Left kidney (tissue), 2 donors: Measurements from ENCODE around the gene PITPNC1. TPM values are rescaled to one million over a fixed set of nuclear protein-coding genes. Genes with fewer than 3 reads are reported as not detected.
"Not testable (repeated sequence)": the region's sequence is repeated elsewhere in the genome, so short reads cannot be mapped to it uniquely, and the experiment has no call there.

ENCODE experiments used
- DNase-seq: peaks from one replicate; pipeline ENCODE4 v3.0.0-alpha.2; 2013
- polyA plus RNA-seq: library from polyadenylated mRNA; unstranded; fragments of 120-200 nt; gene quantifications from one replicate; pipeline ENCODE4 v1.2.1, GENCODE V29; 2013; ENCODE audit not compliant: insufficient read length

The PITPNC1 gene
- polyA plus RNA-seq, 1 donor: 22.3 TPM

DNA sequence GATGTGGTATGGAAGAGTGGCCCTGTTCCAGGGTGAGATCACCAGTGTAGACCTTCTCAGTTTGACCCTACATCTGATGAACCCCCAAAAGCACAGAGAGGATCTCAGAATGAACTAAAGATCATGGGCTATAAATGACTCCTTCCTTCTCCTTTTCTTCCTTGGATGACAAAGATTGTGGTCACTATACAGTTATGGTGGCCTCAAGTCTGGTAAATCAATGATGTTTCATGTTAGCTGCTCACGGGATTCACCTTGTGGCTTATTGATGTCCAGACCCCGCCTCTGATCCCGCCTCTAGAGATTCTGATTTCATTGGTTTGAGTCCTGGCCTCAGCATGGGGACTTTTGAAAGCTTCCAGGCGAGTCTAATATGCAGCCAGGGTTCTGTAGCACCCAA is 112.2 kb downstream of the PITPNC1 start:
- no peak for DNase-seq

DNA sequence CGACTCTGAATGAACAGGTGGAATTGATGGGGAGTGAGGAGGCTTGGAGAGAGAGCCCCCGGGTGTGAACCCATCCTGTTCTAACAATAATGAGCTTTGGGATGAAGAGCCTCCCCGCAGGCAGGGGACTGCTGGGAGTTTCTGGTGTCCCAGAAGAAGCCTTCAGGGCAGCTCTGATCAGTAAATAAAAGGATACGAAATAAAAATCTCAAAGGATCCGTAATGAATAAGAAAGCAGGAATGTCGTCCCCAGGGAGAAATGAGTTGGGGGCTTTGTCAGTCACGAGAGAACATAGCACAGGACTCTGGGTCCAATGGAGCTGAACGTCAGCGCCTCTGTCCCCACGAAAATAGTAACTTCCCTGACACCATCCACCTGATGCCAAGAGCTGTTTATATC is 113.4 kb downstream of the PITPNC1 start:
- DNase-seq: no peak

DNA sequence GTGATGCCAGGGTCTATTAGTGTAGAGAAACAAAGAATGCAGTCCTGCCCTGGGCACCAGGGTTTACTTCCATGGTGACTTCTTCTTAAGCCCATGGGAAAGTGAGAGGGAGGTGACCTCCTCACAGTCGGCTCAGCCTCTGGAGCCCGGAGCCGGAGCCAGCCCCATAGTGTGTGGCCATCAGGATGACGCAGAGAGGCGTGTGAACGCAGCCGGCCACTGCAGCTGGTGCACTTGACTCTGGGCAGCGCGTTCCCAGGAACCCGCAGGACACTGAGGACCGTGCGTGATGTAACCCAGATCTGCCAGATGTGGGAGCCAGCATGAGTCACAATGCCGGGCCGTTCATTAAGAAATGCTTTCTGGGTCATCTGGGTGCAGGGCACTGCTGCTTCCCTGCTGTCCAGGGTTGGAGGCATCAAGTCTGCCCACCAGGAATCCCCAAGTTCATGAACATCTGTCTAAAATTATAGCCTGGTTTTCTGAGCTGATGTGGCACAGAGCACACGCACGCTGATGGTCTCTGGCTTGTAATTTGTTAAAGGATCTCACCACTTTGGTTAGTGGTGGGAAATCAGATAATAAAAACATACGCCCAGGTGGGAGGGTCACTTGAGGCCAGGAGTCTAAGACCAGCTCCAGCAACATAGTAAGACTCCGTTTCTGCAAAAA is 114.1 kb downstream of the PITPNC1 start:
- DNase-seq: no peak

DNA sequence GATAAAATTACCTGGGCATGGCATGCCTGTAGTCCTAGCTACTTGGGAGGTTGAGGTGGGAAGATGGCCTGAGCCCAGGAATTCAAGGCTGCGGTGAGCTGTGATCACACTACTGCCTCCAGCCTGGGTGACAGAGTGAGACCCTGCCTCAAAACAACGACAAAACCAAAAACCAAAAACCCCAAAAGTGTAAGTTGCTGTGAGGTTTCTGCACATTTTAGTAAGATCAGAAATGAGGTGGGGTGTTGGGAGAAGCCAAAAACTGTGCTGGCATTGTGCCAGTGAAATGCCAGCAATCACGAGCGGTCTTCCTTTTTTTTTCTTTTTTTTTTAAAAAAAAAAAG is 114.6 kb downstream of the PITPNC1 start:
- DNase-seq: no peak

DNA sequence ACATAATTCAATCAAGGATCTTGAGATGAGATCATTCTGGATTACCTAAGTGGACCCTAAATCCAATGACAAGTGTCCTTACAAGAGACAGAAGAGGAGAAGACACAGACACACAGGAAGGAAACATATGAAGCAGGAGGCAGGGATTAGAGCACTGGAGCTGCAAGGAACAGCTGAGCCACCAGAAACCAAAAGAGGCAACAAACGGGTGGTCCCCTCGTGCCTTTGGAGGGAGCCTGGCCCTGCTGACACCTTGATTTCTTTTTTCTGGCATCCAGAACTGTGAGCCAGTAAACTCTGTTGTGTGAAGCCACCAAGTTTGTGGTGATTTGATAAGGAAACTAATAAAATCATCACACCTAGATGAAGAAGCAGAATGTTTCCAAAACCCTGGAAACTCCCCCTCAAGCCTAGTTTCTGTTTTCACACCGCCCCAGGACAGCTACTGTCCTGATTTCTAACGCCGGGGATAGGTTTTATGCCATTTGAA is 115.2 kb downstream of the PITPNC1 start:
- DNase-seq: no peak

DNA sequence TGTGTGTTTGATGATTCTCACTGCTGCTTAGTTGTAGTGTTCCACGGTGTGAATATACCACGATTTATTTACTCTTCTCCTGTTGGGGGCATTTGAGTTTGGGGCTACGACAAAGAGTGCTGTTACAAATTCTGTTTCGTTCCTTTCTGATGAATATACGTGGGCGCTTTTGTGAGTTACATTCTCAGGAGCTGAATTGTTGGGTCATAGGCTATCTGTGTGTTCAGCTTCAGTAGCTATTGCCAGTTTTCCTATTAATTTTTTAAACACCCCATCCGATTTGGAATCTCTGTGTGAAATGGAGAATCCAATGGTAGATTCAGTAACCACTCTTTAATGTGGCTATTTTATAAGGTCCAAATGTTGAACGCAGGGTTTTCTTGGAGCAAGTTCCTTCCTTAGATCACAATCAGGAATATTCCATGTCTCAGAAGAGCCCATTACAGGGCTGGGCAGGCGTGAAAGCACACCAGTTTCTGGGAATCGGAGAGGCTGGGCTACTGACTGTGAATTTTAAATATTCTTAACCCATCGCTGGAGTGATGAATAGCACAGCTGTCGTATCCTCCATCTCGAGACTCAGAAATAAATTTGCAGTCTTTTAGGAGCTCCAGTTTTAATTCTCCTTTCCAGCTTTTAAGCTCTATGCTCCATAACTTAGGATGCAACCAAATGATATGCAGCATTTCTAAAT is 115.9 kb downstream of the PITPNC1 start:
- no peak for DNase-seq

DNA sequence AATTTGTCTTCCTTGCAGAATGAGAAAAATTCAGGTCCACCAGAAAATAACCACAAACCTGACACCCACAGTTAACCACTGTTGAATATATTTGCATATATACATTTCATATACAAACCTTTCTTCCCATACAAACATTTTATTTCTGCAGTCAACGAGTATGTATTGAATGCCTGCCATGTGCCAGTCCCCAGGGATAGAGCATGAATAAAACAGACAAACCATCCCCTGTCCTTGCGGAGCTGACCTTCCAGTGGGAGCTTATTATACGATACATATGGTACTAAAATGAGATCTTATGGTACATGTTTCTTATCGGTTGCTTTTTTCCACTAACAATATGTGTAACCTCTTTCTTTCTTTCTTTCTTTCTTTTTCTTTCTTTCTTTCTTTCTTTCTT is 116.7 kb downstream of the PITPNC1 start:
- no peak for DNase-seq

DNA sequence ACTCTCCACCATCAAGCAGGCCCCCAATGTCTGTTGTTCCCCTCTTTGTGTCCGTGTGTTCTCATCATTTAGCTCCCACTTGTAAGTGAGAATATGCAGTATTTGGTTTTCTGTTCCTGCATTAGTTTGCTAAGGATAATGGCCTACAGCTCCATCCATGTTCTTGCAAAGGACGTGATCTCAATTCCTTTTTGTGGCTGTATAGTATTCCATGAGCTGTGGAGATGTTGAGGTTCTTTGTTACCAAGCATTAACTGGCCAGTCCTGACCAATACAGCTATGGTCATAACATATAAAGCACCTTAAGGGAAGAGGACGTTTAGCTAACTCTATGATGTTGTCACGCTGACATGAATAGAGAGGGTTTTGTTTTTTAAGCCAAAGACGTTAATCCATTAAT is 118.5 kb downstream of the PITPNC1 start:
- DNase-seq: not testable (repeated sequence)

DNA sequence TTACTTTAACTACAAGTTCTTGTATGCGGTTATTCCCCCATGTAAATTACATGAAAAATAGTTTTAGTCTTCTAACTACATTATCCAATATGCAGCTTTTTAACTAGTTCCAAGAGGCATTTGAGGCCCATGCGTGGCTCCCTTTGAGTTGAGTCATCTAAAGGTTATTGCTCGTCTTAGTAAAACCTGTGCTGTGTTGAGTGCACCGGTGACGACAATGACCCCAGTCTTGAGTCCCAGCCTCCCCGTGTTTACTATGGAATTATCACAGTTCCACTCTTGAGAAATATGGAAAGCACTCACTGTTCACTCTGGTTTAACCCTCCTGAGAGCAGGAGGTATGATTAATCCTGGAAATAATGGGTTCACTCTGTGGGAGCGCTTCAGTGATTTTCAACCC is 119.2 kb downstream of the PITPNC1 start:
- DNase-seq: no peak

DNA sequence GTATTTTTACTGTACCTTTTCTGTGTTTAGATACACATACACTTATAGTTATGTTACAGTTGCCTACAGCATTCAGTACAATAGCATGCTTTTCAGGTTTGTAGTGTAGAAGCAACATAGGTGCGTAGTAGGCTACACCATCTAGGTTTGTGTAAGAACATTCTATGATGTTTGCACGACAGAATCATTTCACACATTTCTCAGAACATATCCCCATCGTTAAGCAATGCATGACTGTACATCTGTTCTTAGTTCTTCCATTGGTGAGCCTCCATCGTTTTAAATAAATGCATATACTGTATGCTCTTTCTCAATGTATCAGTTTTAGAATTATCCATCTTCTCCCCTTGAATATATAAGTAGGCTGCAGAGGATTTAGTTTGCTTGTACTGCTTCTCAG is 122.6 kb downstream of the PITPNC1 start:
- DNase-seq: no peak

DNA sequence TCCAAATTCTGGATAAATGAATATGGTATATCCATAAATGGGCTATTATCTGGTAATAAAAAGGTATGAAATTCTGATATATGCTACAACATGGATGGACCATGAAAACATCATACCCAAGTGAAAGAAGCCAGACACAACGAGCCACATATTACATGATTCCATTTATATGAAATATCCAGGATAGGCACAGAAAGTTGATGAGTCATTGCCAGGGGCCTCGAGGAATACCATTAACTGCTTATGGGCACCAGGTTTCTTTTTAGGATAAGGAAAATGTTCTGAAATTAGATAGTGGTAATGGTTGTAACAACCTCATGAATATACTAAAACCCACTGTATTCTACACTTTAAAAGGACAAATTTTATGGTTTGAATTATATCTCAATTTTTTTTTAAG is 123.2 kb downstream of the PITPNC1 start:
- DNase-seq: no peak

DNA sequence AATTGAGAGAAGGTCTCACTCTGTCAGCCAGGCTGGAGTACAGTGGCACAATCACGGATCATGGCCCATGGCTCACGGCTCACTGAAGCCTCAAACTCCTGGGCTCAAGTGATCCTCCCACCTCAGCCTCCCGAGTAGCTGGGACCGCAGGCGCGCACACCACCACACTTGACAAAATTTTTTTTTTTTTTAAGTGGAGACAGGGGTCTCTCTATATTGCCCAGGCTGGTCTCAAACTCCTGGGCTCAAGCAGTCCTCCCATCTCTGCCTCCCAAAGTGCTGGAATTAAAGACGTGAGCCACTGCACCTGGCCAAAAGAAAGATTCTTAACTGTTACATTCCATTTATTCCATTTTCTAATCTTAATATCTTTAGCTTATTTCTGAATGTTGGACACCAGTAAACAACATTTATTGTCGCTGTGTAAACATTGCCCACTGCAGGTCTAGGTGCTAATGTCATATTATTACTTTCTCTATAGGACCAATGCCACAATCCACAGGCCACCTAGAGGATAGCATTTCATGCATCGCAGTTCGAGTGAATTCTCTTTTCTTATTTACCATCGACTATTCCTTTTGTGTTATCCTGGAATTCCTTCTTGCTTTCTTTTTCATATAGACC is 123.7 kb downstream of the PITPNC1 start:
- DNase-seq: no peak

DNA sequence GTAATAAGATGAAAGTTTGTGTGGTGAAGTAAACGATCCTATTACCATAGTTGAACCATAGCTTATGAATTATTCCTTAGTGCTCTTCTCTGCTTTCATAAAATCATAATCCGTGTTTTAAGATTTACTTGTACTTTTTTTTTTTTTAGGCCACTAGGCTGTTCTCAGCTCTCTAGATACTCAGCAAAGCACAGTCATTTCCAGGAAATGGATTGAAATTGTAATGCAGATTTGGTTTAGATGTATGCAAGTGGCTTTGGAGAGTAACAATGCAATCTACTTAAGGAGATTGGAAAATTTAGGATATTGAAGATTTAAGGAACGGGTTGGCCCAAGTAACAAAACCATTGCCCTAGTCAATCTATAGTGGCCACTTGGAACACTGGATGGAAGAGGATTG is 125.1 kb downstream of the PITPNC1 start:
- no peak for DNase-seq

DNA sequence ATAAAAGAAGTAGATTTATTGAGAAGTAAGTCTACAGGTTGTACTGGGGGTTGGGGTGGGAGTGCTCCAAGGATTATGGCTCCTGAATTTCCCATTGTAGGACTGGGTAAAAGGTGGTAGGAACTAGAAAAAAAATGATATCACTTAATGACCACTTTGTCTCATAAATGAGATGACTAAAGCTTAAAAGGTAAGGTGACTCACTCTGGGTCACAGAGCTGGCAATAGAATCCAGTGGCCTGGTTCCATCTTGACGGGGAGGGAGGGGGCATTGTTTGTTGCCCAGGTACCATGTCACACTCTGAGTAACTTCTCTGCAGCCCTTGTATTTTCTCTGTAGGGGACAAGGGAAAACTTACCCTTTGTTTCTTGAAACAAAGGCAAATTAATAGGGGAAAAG is 126.1 kb downstream of the PITPNC1 start:
- no peak for DNase-seq

DNA sequence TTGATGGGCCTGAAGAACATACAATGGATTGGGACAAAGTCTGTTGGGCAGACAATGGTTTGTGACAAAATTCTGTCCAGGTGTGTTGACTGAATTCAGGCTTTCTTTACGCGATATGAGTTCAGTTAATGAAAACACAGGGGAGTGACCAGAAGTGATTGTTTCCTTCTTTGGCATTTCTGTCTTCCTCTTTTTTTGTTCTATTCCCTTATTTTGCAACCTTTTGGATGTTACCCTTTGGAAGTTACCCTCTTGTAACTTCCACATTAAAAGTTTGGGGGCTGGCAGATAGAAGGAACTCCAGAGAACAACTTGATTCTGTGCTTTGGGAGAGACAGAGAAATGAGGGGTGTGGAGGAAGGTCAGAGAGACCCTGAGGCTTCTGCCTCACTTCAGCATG is 126.7 kb downstream of the PITPNC1 start:
- DNase-seq: no peak

DNA sequence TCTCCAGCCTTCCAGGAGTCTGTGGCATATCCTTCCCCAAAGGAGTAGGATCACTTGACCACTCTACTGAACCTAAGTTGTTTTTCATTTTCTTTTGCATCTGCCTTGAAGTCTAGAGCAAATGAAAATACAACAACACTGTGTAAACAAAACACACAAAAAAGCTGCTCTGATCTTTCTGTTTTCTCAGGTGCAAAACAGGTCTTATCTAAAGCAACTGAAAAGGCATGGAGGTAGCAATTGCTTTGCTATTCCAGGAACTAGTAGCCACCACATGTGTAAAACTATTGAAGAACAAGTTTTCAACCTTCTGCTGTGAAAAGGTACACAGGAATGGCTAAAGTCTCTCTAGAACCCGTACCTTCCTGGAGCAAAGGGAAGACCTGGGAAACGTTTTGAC is 127.1 kb downstream of the PITPNC1 start:
- no peak for DNase-seq

DNA sequence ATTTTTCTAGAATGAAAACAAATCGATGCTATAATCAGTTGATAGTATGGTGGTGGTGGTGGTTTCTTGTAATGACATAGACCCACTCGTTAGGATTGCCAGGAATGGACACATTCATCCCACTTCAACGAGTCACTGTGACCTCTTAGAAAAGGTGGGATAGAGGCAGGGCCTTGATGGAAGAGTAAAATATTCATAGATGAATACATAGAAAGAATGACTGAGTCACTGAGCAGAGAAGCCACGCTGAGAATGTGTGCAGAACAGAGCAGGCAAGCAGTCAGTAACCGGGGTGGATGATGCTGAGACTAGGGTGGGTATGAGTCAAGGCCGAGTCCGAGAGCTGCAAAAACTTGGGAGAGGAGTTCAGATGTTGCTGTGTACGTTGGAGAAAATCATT is 129.9 kb downstream of the PITPNC1 start:
- DNase-seq: no peak

DNA sequence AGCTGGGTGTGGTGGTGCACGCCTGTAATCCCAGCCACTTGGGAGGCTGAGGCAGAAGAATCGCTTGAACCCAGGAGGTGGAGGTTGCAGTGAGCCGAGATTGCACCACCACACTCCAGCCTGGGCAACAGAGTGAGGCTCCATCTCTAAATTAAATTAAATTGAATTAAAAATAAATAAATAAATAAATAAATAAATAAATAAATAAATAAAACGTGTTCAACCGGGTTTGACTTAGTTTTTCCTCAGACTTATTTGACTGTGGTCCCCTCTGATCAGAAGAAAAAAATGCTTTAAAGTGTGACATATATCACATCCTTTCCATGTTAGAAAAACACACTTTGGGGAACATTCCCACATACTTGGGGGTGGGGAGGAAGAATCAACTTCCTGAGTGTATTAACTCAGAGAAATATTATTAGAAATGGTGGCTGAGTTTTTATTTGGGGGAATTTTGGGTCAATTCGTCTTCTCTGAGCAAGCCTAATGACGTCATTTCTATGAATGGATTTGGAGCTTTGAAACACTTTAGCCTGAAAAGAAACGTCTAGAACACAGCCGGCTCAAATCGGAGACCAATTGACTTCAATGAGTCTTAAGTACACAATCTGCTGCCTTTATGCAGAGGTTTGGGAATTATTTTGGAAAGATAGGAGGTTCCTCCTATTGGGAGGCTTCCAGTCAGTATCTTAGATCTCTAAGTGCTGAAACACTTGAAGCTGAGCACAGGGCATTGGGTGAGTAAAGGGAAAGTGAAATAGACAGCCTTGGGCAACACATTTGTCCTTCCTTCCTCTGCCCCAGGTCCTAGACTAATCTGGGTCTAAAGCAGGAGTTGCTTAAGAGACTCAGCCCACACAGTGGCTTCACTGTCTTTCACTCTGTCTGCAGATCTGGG is 132.6 kb downstream of the PITPNC1 start:
- DNase-seq: no peak

DNA sequence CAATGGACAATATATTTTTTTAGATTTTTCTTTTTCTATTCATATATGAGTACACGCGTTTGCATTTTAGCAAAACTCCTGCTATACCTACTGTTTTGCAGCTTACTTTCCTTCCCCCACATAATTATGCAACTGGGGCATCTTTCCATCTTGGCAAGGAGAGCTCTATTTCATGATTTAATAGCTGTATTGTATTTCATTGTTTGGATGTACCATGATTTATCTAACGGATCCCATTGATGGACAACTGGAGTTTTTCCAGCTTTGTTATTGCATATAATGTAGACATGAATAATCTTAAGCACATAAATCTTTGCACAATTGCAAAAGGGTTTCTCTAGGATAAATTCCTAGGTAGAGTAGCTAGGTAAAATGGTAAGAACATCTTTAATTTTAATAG is 133.9 kb downstream of the PITPNC1 start:
- no peak for DNase-seq

DNA sequence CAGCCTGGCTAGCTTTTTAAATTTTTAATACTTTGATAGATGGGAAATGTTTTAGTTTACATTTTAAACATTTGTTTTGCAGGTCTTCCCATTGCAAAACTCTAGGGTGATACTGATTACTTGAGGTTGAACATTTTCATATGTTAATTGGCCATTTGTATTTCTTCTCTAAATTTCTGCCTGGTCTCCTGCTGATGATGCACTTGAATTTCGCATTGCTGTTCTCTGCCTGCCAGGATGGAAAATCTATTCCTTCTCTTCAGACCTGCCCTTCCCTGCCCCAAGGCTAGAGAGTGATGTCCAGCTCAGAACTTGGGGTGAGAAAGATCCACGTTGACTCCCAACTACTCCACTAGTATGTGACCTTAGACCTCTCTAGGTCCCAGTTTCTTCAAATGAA is 134.7 kb downstream of the PITPNC1 start:
- no peak for DNase-seq

DNA sequence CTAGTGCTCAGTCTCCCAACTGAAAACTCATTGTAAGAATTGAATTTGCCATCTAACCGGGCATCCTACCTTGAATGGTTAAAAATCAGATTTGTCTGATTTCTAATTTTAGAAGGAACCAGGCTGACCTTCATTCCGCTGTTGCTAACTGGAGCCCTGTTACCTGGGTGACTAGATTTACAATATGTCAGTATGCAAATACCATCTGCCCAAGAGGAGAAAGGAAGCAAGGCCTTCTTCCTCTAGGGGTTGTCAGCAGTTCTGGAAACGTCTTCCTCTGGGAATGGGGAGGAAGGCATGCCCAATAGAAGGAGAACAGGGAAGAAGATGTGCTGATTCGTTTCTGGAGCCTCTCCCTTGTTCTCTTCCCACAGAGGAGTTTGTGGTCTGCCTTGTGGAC is 137.9 kb downstream of the PITPNC1 start:
- DNase-seq: no peak

DNA sequence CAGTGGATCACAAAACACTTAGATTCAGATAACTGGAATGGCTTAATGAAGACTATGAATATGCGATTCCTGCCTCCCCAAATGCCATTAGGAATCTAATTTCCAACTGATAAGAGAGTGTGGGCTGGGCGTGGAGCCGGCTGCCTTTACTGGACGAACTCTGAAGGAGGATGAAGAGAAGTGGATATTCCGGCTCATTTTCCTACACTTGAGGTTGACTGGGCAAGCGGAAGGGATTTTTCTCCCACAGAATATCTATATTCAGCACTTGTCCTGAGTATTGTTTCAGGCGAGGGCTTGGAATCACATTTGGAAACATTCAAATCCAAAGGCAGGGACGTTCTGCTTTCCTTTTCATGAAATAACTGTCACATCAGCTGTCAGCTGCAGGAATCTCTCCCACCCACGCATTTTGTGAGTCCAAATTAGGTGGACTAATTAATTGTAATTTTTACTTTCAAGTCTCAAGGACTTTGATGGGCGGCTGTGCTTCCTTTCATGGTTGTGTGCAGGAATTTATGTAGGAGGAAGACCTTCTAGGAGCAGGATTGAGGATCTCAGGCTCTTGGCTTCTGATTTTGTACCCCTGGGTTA is 138.5 kb downstream of the PITPNC1 start:
- no peak for DNase-seq
